Eye (tissue), 1 donor: ENCODE results near the gene UNC5C.
A peak's percentile ranks its signal among the peaks of the same experiment; 100 is the strongest.

Experiments
- DNase-seq: peaks from one replicate; pipeline ENCODE4 v3.0.0-alpha.2; 2015

Gene UNC5C

DNA sequence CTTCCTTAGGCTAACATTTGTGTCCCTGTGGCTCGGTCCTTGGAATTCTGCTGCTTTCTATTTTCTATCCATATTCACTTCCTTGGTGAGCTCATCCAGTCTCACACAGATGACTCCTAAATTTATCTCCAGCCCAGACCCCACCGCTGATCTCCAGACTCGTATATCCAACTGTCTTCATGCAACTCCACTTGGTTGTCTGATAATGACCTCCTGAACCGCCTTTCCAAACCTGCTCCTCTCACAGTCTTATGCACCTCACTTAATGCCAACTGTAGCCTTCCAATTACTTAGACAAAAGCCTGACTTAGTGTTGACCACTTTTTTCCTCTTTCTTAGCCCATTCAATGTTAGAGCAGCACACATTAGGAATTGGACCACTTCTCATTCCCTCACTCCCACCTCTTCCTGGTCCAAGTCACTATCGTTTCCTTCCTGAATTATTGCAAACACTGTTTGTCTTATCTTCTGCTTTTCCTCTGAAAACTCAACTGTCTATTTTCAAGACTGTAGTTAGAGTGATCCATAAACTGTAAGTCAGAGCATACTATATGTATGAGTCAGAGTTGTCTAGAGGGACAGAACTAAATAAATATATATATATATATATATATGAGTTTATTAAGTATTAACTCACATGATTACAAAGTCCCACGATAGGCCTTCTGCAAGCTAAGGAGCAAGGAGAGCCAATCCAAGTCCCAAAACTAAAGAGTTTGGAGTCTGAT is 292.5 kb downstream of the UNC5C start:
- no peak for DNase-seq

DNA sequence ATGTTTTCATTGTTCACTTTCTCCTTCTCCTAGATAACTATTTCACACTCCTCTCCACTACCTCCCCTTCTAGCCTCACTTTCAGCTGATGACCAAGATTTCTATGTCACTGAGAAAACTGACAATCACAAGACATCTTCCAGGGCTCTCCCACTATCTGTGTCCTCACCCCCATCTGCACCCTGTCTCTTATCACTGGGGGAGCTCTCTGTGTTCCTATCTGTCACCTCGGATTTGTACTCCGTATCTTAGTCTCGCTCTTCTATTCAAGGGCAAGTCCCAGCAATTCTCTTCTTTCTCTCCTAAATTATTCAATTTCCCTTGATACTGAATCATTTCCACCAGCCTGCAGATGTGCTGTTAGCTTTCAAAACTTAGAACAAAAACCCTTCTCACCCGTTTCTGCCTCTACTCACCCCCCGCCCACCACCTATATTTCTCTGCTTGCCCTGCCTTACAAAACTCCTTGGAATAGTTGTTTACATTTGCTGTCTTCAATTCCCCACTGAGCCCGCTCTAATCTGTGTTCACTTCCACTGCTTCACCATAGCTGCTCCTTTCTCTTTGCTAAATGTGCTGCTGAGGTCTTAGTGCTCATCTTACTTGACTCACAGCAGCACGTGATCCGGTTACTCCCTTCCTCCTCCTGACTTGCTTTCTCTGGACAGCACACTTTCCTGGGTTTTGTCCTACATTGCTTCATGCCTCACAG is 293.2 kb downstream of the UNC5C start:
- peak; percentile 37 for DNase-seq

DNA sequence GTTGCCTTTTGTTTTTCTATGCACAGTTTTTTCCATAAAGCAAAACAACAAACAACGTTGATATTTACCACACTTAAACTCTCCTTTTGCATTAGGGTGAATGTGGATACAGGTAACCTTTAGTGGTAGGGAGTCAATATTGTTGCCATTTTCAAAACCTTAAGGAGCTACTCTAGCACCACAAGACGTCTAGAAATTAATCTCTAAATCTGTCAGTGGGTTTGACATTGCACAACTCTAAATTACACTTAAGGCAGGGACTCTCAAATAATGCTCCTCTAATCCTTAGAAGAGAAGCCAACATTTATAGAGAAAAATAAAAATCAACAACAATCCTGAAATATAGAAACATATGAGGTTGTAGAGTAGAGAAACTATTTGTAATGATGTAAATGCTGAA is 297.2 kb downstream of the UNC5C start:
- DNase-seq: no peak

DNA sequence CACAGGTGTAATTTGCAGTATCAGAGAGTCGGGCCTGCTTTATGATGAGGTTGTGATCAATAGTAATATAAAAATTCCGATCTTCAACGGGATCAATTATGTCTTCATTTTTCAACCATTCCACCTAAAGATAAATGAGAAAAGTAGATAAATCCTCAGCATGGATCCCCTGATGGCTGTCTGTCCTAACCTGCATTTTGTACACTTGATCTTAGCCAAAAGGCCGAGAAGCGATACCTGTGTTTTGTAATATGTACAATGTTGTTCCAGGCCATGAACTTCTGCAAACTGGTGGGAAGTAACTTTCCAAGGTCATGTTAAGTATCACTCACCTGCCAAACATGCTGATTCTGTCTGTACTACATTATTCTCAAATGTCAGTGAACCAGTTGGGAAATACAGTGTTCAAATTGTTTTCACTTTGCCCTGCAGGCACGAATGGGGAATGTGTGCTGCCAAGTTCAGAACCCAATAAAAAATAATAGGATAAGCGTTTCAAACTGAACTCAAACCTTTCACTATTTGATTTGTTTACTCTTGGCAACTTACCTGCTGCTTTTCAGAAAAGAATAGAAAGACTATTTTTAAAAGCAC is 298.1 kb downstream of the UNC5C start:
- peak; percentile 41 for DNase-seq

DNA sequence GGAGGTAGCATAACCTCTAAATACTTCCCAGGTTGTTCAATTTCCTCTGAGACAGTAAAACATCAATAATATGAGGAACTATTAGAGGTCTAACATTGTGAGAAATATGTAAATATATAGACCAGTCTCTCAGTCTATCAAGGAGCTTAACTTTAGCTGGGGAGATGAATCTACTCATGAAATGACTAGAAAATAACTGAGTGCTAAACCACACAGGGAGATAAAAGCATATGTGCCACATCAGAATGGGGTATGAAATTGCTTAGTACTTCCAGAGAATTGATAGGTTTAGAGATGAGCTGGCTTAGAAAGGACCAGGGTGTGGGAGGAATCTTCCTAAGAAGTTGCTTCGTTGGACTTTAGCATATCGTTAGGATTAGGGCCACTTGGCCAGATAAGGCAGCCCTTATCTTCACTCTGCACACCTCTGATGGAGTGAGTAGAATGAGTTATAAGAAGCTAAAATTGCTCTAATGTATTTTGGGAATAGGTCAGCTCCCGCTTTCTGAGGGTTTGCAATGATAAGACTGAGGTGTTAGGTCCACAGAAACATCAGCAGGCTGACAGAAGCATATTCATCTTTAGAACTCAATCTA is 299.2 kb downstream of the UNC5C start:
- no peak for DNase-seq

DNA sequence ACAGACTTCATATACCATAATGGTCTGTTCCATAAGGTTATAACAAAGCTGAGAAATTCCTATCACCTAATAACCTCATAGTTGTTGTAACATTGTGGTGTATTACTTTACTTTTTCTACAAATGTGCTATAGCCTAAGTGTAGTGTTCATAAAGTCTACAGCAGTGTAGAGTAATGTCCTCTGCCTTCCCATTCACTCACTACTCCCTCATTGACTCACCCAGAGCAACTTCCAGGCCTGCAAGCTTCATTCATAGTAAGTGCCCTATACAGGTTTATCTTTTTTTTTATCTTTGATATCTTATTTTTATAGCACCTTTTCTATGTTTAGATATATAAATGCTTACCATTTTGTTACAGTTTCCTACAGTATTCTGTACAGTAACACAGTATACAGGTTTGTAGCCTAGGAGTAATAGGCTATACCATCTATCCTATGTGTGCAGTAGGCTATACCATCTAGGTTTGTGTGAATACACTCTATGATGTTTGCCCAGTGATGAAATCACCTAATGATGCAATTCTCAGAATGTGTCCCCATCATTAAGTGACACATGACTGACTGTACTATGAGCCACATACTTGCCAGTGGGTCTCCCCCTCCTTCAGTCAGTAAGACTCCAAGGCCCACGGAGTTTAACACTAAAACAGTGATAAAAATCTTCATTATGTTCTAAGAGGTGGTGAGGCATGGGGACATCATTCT is 299.9 kb downstream of the UNC5C start:
- DNase-seq: no peak

DNA sequence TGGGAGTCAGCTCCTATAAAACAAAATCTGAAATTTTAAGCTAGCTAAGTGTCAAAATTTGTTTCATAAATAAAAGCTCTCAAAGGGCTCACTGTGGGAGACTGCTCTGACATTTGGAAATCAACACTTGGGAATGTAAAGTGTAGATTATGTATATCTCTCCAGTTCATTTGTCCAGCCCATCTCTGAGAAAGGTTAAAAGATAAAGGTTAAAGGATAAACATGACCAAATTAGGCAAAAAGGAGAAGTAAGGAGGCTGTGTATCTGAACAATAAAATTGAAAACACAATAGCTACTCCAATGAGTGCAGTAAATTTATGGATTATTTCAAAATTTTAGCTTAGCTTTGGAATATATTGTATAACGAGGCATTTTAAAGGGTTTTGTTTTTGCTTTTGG is 304.9 kb downstream of the UNC5C start:
- no peak for DNase-seq

DNA sequence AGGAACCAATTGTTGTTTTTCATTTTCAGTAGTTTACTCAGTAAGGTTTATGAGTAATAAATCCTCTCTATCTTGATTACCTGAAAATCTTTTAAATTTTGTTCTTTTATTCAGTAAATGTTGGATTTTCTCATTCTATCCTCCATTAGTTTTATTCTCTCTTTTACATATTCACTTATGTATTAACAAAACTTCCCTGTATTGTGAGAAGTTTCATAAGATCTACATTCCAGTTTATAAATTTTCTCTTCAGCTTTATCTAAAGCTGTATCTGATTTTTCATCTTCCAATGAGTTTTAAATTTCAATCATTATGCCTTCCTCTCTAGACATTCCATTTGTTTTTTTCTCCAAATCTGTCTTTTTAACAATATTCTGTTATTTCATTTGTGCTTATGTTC is 310.2 kb downstream of the UNC5C start:
- DNase-seq: no peak

DNA sequence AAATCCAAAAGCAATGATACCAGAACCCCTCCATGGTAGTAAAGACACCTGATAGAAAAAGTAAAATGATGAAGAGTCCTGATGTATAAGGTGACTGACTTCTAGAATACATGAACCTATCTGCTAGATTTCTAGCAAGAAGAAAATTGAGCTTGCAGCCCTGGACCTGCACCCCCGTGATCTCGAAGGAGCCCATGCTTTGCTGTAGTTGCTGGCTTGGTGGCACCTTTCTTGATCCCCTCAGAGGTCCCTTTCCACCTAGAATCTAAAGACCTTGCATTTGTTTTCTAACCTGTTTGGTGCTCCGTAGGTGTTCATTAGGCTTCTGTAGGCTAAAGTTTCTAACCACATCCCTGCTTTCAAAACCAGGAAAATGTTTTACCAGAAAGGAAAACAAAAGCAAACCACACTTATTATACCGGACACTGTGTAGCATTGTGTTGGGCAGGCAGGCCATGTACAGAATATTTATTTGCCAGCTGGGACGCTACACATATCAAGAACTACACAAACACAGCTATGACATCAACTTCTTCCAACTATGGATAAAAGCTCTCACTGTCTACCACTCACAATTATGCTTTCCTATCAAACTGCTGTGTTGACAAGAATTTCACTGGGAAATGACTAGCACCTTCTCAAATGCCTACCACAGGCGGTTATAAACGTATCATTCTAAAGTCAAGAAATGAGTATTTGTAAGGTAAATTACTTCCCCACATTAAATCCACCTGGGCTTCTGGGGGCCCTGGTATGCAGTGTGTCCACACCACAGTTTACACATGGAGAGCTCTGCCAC is 316.2 kb downstream of the UNC5C start:
- no peak for DNase-seq

DNA sequence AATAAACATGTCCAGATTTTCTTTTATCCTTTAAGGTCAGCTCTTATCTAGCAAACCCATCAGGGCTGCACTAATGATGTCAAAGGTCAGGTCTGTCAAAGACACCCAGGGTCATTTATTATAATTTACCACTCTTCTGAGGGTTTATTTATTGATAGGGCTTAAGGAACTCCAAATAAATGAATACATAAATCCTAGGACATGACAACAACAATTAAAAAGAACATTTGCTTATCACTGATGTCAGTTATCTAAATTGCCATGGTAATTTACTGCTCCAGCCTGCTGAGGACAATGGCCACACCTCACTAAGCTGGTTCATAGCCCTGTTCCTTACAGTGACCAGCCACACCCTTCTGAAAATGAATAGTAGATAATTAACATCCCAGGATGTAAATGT is 317.1 kb downstream of the UNC5C start:
- no peak for DNase-seq

DNA sequence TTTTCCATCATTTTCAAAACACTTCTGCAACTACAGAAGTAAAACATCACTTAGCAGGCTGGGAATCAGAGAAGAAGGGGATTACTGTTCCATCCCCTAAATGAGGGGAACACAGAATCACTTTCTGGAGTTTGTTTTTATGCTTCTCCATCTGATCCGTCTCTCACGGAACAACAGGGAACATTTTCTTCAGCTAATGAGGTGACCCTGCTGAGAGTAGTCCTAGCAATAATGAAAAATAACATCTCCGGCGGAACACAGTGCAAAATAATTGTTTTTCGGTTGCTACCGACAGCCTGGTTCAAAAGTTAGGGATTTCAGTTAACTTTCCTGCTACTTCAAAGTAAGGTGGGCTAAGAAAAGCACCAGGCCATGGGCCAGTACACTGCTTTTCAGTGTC is 322.9 kb downstream of the UNC5C start:
- DNase-seq: peak; percentile 52

DNA sequence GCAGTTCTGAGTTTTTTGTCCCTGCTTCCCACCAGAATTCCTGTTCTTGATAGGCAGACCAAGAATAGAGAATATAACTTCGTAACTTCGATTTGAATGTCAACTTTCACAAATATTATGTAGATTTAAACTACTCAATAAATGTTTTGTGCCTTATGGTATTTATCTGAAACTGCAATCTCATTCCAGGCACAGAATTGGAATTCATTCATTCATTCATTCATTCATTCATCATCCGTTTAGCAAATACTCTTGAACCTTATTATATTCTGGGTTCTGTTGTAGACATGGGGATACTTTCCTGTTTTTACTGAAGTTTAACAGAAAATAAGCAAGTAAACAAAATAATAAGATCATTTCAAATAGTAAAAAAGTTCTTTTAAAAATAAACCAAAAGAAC is 324.4 kb downstream of the UNC5C start:
- DNase-seq: no peak

DNA sequence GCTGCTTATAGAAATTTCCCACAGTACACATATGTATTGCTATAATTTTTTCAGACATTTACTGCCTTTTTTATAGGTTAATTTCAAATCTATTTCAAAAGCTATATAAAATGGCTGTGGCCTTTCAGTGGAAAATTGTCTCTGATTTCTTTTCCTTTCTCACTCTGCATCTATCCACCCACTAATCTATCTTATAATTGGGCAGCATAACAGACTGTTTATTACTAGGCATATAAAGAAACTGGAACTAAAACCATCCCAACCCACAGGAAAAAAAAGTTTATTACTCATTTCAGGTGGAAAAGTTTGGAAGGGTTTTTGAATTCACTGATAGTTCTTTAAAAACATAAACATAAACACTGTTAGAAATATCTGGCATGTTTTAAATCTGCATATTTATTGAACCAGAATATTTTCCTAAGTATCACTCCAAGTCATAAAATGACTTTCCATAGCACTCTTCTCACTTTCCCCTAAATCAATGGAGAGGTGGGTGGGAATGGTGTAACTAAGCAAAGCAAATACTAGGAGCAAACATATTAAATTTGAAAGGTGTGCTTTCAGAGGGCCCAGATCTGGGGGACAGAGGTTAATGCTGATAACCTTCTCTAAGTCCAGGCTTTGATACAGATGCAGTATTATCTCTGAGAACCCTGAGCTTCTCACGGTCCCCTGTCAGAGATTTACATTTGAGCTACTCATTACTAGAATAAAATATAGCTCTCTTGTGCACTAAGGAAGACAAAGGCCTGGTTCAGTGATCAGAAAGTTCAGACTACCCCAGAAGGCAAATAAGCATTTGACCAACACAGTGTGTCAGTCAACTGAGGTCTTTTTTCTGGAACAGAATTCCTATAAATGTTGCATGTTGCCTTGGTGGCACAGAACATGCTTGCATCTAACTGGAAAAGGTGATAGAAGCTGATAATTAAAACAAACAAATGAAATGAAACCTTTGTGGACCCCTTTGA is 328.3 kb downstream of the UNC5C start:
- no peak for DNase-seq

DNA sequence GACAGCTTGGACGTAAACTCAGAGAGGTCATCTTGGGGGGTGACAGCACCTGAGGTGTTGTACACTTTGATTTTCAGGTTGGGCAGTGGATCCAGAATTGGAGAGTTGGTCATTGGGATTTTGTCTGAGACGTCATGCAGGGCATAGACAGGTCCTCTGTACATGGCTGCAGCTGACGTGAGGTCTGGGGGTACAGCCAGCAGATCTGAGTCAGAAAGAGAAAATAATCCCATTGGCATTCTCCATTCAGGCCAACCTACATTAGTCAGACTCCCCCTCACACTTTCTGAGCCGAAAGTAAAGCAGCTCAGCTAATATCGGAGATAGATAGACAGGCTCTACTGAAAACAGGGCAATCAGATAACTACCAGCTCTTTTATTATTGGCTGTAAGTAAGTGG is 329.7 kb downstream of the UNC5C start:
- DNase-seq: no peak

DNA sequence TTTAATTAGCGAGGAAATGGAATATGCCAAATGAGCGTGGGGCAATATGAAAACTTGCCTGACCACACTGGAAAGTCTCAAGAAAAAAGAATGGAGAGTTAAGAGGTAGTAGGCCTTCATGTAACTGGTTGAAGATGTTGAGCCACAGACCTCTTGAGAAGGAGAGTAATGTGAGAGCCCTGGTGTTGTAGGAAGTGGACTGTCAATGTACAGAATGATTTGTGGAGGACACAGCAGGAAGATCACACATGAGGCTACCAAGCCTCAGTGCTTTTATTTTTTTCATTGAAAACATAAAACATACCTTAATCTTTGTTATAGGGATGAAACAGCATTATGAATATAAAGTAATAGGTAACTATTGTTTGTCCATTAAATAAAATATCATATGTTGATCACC is 331.6 kb downstream of the UNC5C start:
- no peak for DNase-seq

DNA sequence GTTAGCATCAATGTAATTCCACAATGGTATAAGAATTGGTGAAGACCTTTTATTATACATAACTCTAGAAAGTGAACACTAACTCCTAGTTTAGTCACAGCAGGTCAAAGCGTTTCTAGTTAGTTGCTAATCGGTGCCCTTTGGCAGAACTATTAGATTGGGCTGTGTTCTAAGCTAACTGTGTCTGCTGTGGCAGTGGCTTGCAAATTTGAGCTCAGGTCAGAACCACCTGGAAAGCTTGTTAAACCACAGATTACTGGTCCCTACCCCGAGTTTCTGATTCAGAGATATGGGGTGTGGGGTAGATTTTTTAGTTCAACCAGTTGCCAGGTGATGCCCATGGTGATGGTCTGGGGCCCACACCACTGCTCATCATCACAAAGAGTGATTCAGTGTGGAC is 332.1 kb downstream of the UNC5C start:
- no peak for DNase-seq

DNA sequence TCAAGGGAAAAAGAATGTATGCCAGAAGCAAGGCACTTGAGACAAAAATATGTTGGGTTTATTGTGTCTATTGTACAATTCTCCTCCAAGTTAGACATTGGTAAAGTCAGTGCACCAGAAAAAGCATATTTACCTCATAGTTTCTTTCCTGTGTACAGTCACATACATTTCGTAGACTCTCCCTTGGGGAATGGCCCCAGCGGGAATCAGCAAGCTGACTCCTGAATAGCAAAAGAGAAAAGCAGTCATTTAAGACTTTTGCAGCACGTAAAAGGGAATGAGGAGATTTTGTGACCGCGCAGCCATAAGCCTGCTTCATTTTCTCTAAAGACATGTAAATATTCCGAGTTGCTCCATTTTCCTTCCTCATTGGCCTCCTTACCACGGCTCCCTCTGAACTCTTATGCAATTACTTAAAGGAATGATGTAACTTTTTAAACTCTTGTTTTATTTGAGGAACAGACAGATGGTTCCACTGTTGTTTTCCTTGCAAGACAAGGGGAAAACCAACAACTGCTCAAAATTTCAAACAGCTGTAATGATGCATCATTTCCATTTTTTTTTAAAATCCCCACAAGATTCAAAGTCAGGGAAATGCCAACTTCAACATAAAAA is 332.7 kb downstream of the UNC5C start:
- DNase-seq: no peak

DNA sequence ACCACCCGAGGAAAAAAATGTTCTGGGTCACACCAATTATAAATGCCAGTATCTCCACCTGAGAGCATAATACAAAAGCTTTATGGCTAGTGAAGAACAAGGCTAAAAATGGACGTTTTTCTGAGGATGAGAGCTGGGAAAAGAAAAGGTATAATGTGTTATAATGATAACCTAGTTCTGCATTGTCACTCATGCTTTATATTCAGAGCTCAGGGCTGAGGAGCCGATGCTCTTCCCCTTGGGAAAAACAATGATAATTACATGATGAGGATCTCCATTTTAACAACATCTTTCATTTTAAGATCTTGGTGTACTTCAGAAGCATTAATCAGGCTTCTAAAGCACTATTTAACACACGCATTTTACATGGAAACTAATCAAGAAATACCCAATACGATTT is 333.7 kb downstream of the UNC5C start:
- DNase-seq: no peak

DNA sequence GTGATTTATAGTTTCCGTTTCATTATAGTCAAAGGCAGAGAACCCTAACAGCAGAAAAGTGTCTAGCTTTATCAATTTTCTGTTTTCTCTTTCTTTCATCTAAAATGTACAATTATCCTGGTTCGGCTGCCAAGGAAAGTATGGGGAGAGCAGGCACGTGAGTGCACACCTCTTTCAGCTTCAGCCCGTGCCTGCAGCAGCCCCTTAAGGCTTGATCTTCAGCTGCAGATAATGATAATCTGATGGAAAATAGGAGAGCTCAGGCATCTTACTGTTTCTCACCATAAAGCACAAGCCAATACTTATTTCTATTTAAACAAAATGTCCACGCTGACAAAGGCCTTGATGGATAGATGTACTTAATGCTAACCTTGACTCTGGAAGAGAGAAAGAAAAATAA is 334.4 kb downstream of the UNC5C start:
- peak; percentile 21 for DNase-seq

DNA sequence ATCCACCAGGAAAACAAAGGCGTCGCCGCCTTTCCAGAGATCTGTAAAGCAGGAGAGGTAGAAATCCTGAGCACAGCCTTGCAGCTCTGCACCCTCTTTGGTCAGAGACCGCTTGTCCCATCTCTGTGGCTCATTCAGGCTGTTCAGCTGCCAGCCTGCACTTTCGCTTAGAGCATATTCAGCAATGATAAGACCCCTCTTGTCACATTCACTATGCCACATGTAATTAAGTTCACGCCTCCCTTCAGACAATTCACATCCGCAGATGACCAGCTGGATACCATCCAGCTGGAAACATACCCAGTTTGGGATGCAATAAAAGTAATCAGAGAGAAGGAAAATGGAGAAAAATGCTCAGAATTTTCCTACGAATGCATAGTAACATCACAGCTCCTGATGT is 335.4 kb downstream of the UNC5C start:
- peak; percentile 75 for DNase-seq

DNA sequence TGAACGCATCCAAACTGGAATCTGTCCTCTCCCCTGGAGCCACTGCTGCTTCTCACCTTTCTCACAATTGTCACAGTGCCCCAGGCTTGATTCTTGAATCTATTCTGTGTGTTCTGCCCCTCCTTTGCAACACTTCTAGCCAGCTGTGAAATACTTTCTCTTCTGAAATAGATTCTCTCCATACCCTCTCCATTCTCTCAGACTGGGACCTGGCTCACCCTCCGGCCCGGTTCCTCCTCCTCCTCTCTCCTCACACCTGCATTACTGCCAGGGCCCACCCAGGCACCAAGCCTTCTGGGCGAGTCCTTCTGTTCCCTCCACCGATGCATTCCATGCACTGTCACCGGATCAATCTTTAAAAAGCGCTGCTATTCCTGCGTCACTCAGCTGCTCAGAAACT is 336.1 kb downstream of the UNC5C start:
- DNase-seq: no peak
